GM12878 (cell line): ENCODE data around the gene ERP27. TPM values are rescaled to one million over a fixed set of nuclear protein-coding genes. Genes with fewer than 3 reads are reported as not detected.

ENCODE experiments used
- ATAC-seq: fragments of 200-7000 bp; cut with Tn5 transposase; 3 replicates; pipeline ENCODE4 v1.9.1; 2020; ENCODE audit warnings: mild to moderate bottlenecking, moderate library complexity
- BruUV-seq: library from RNA; stranded (reverse); fragments of 400-500 nt; replicated peaks from 2 replicates; lab custom pipeline; 2021; lab: Mats Ljungman, UMichigan
- CTCF ChIA-PET: fragments of 300-600 bp; sonication (Branson Sonifier 250); formaldehyde crosslinking; extraction: SDS; loops from one replicate; lab custom pipeline; 2021; ENCODE audit warnings: inconsistent platforms; lab: Yijun Ruan, JAX
- POLR2A ChIA-PET: fragments of 350-600 bp; formaldehyde crosslinking; extraction: SDS; loops from one replicate; lab custom pipeline; 2021; ENCODE audit warnings: inconsistent platforms; lab: Charles Lee
- RAD21 ChIA-PET: fragments of 300-600 bp; sonication (Branson Sonifier 250); formaldehyde crosslinking; loops from one replicate; lab custom pipeline; 2023; ENCODE audit warnings: antibody characterized with exemption; ENCODE audit not compliant: unreplicated experiment; lab: Charles Lee
- SMC1A ChIA-PET: fragments of 300-600 bp; sonication (Branson Sonifier 250); formaldehyde crosslinking; loops from one replicate; lab custom pipeline; 2023; ENCODE audit not compliant: unreplicated experiment, uncharacterized antibody; lab: Charles Lee
- DNase-seq: peaks from one replicate; pipeline ENCODE4 v3.0.0-alpha.2; 2011; ENCODE audit warnings: low read depth, low spot score
- FAIRE-seq: peaks from 3 replicates; lab custom pipeline; 2011; peaks lifted over from hg19 to GRCh38; lab: Jason Lieb, UNC
- H2AFZ ChIP-seq: 2 replicates; pipeline ENCODE4 v1.6.0; 2011; ENCODE audit warnings: low read depth, low read length, control low read depth; ENCODE audit not compliant: control insufficient read depth
- H3K27ac ChIP-seq: 2 replicates; pipeline ENCODE4 v1.5.1; 2011; ENCODE audit warnings: control low read depth; ENCODE audit not compliant: control insufficient read depth, insufficient read depth
- H3K27me3 ChIP-seq, 2 experiments: replicated peaks in 1 of 2; 2 replicates each; pipeline versions ENCODE4 v1.6.0 to v1.6.1; 2011; ENCODE audit warnings: low read length in 1 of 2; ENCODE audit not compliant: control insufficient read depth in 2 of 2, insufficient read depth in 2 of 2
- H3K36me3 ChIP-seq, 2 experiments: 2 replicates each; pipeline ENCODE4 v1.5.1; 2011; ENCODE audit warnings: low read length in 1 of 2; ENCODE audit not compliant: control insufficient read depth in 2 of 2, insufficient read depth in 2 of 2
- H3K4me1 ChIP-seq: 2 replicates; pipeline ENCODE4 v1.6.1; 2011; ENCODE audit warnings: mild to moderate bottlenecking, low read length, moderate library complexity, mixed read lengths; ENCODE audit not compliant: control insufficient read depth, insufficient read depth
- H3K4me2 ChIP-seq: 2 replicates; pipeline ENCODE4 v1.6.0; 2011; ENCODE audit warnings: control low read depth; ENCODE audit not compliant: control insufficient read depth, insufficient read depth
- H3K4me3 ChIP-seq: fragments of 200-600 bp; sonication (generic); 2 replicates; pipeline ENCODE4 v1.5.1; 2016
- H3K79me2 ChIP-seq: 2 replicates; pipeline ENCODE4 v1.6.0; 2011; ENCODE audit warnings: low read length; ENCODE audit not compliant: control insufficient read depth, insufficient read depth
- H3K9ac ChIP-seq: 2 replicates; pipeline ENCODE4 v1.8.0; 2011; ENCODE audit warnings: low read length, control low read depth, mixed read lengths; ENCODE audit not compliant: control insufficient read depth, insufficient read depth
- H3K9me3 ChIP-seq: replicated peaks from 3 replicates; pipeline ENCODE4 v1.5.1; 2011; ENCODE audit warnings: mild to moderate bottlenecking, low read length; ENCODE audit not compliant: control insufficient read depth, insufficient read depth
- H4K20me1 ChIP-seq: 2 replicates; pipeline ENCODE4 v1.6.0; 2011; ENCODE audit not compliant: control insufficient read depth, insufficient read depth
- CEBPB ChIP-seq, 2 experiments: fragments of 150-350 bp in 1 of 2; IDR thresholded peaks; 2 replicates each; pipeline ENCODE4 v1.6.1; 2012 to 2014; ENCODE audit warnings: low read depth in 2 of 2, low read length in 2 of 2, borderline replicate concordance in 1 of 2, inconsistent platforms in 1 of 2
- GABPA ChIP-seq: IDR thresholded peaks from 2 replicates; pipeline ENCODE4 v1.6.1; 2014; ENCODE audit warnings: antibody characterized with exemption, low read depth, mild to moderate bottlenecking, inconsistent platforms
- HDAC2 ChIP-seq: fragments of 200-600 bp; sonication (generic); IDR thresholded peaks from 2 replicates; pipeline ENCODE4 v1.6.1; 2017
- RB1 ChIP-seq: fragments of 450-650 bp; formaldehyde crosslinking; IDR thresholded peaks from 2 replicates; pipeline ENCODE4 v1.6.1; 2017; ENCODE audit warnings: mild to moderate bottlenecking, borderline replicate concordance
- TBL1XR1 ChIP-seq: IDR thresholded peaks from 2 replicates; pipeline ENCODE4 v1.6.1; 2012; ENCODE audit warnings: low read depth, low read length, improper control_type of control experiment
- WGBS: methylation state at CpG from one replicate; pipeline ENCODE4 v1.1.6; 2016; ENCODE audit warnings: low lambda C conversion rate; ENCODE audit not compliant: insufficient replicate concordance, insufficient coverage; ENCODE audit errors: missing lambda C conversion rate; 5-methylcytosine and 5-hydroxymethylcytosine counted together
- in situ Hi-C: fragments of 300-500 bp; cut with MboI; formaldehyde crosslinking; loops from 9 replicates; pipeline ENCODE4 v1.14.3; 2018; ENCODE audit warnings: mixed read lengths
- intact Hi-C: fragments of 100-400 bp; cut with micrococcal nuclease; formaldehyde crosslinking; loops from one replicate; pipeline ENCODE4 v1.14.2; 2022; ENCODE audit not compliant: unreplicated experiment
- polyA plus RNA-seq, 11 experiments: library from polyadenylated mRNA; depleted of rRNA in 4 of 11; unstranded in 6 of 11; stranded (reverse) in 5 of 11; fragments of >200 nt; fragmentation: Nextera tagmentation in 4 of 11; fragmentation: Illumina TruSeq in 1 of 11; extraction: Ambion mirVana in 4 of 11; extraction: Trizol in 1 of 11; gene quantifications; 1 replicate in 1 of 11; 2 replicates in 10 of 11; pipeline versions ENCODE4 v1.2.1 to v1.2.3, GENCODE V29; 2011 to 2016; ENCODE audit warnings: inconsistent platforms in 2 of 11, missing spikeins in 2 of 11, low read depth in 1 of 11
- total RNA-seq, 4 experiments: library from RNA; depleted of rRNA in 3 of 4; stranded (reverse); fragments of >200 nt in 3 of 4; fragmentation: Illumina TruSeq in 1 of 4; extraction: Trizol in 1 of 4; gene quantifications; 2 replicates each; pipeline versions ENCODE4 v1.2.1 to v1.2.3, GENCODE V29; 2013 to 2021
- TF ChIP-seq, protein P1 (sequence below): IDR thresholded peaks from 2 replicates; pipeline ENCODE4 v1.6.1; 2012; ENCODE audit warnings: low read depth, low read length, improper control_type of control experiment

Gene ERP27
- total and polyA plus RNA-seq, 10 of the 15 experiments (the other 5 are each of a cell fraction or from before 2014, with no cell fraction given) = 0.91 to 2.4 (median 1.4) TPM

DNA sequence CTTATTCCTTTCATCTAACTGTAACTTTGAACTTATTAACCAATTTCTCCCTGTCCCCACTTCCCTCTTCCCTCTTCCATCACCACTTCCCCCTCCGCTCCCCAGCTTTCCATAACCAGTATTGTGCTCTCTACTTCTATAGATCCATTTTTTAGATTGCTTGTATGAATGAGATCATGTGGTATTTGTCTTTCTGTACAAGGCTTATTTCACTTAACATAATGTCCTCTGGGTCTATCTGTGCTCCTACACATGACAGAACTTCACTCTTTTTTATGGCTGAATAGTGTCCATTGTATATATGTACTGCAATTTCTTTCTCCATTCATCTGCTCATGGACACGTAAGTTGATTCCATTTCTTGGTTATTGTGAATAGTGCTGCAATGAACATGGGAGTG is 14.4 kb downstream of the ERP27 start:
- no peaks in the 10 kb centered on the region for H3K27me3 ChIP-seq
- no peaks in the 10 kb centered on the region for H3K79me2 ChIP-seq
- DNase-seq = no peak
- WGBS = 97% methylated on average over 2 of the region's 2 CpGs
- ChIA-PET POLR2A (no interaction called here), SMC1A (no interaction called here), RAD21 (no interaction called here), CTCF (interaction anchor here (0.9 kb wide), 1 partner anchor 103 kb away, joined by 3 read pairs; no protein-coding TSS in a partner anchor)
- H3K36me3 ChIP-seq = 0 out of 4 replicates have a peak, but pooled peaks cover 0 to under 1% of the 10 kb centered on the region in 2 experiments
- in situ Hi-C loops (no loop called here), intact Hi-C loops (no loop called here)
- TF ChIP-seq, protein P1, sequence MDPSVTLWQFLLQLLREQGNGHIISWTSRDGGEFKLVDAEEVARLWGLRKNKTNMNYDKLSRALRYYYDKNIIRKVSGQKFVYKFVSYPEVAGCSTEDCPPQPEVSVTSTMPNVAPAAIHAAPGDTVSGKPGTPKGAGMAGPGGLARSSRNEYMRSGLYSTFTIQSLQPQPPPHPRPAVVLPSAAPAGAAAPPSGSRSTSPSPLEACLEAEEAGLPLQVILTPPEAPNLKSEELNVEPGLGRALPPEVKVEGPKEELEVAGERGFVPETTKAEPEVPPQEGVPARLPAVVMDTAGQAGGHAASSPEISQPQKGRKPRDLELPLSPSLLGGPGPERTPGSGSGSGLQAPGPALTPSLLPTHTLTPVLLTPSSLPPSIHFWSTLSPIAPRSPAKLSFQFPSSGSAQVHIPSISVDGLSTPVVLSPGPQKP = no peak
- TF ChIP-seq CEBPB (IDR thresholded peaks at IDR 0.05; ENCODE audit: borderline replicate concordance in 1 of 2, low read depth in 2 of 2, low read length in 2 of 2) (no peak), HDAC2 (no peak)
- H3K9me3 ChIP-seq = no peaks in the 10 kb centered on the region
- no peak for ATAC-seq
- no peak overlapping the region for H3K27ac ChIP-seq
- no peaks in the 10 kb centered on the region for H4K20me1 ChIP-seq
- H3K4me3 ChIP-seq = no peak overlapping the region
- no peak for FAIRE-seq
- H3K4me1 ChIP-seq = no peaks in the 10 kb centered on the region
- BruUV-seq = no TSS peak
- no peak overlapping the region for H3K9ac ChIP-seq
- no peak overlapping the region for H2AFZ ChIP-seq
- H3K4me2 ChIP-seq = no peak overlapping the region

- no peaks in the 10 kb centered on the region for H3K79me2 ChIP-seq
- SMC1A ChIA-PET = interaction anchor here (0.7 to 2.0 kb wide), 6 partner anchors 9 to 990 kb away, joined by 3 to 7 read pairs (median 3); partner anchors contain the start of genes DERA and ERP27
- H3K9me3 ChIP-seq = no peaks in the 10 kb centered on the region
- no peaks in the 10 kb centered on the region for H4K20me1 ChIP-seq
- H3K27me3 ChIP-seq = no peaks in the 10 kb centered on the region
- H2AFZ ChIP-seq = no peak overlapping the region
- POLR2A ChIA-PET = no interaction called here
- in situ Hi-C loops = no loop called here
- CTCF ChIA-PET = interaction anchor here (0.7 to 1.3 kb wide), 4 partner anchors 8 to 189 kb away, joined by 3 to 4 read pairs (median 3); no protein-coding TSS in a partner anchor
- RAD21 ChIA-PET = interaction anchor here (1.0 kb wide), 1 partner anchor 74 kb away, joined by 4 read pairs; no protein-coding TSS in a partner anchor
- H3K4me3 ChIP-seq = no peak overlapping the region
- intact Hi-C loops = no loop called here
- FAIRE-seq = no peak
- H3K9ac ChIP-seq = no peak overlapping the region
- no peak for ATAC-seq
- no peak overlapping the region for H3K4me2 ChIP-seq
- H3K27ac ChIP-seq = no peak overlapping the region
- H3K4me1 ChIP-seq = no peaks in the 10 kb centered on the region
- no peak for DNase-seq
- TF ChIP-seq GABPA (no peak), TBL1XR1 (no peak), RB1 (no peak)
- BruUV-seq = no TSS peak
- 75% methylated on average over 2 of the region's 2 CpGs for WGBS
- 0 out of 4 replicates have a peak, but pooled peaks cover 0 to 5% of the 10 kb centered on the region in 2 experiments for H3K36me3 ChIP-seq
Measured at GRCh38 chr12:14921218-14921617, 17.1 kb downstream of the ERP27 start.
